GM18502 (cell line): ENCODE measurements around the gene SH3D19.
A peak's percentile ranks its signal among the peaks of the same experiment; 100 is the strongest.

Source experiments
- ATAC-seq: cut with Tn5 transposase; IDR thresholded peaks from one replicate; pipeline ENCODE4 v1.9.1; 2021; ENCODE audit warnings: mild to moderate bottlenecking; ENCODE audit not compliant: unreplicated experiment, poor library complexity

The SH3D19 gene, protein sequence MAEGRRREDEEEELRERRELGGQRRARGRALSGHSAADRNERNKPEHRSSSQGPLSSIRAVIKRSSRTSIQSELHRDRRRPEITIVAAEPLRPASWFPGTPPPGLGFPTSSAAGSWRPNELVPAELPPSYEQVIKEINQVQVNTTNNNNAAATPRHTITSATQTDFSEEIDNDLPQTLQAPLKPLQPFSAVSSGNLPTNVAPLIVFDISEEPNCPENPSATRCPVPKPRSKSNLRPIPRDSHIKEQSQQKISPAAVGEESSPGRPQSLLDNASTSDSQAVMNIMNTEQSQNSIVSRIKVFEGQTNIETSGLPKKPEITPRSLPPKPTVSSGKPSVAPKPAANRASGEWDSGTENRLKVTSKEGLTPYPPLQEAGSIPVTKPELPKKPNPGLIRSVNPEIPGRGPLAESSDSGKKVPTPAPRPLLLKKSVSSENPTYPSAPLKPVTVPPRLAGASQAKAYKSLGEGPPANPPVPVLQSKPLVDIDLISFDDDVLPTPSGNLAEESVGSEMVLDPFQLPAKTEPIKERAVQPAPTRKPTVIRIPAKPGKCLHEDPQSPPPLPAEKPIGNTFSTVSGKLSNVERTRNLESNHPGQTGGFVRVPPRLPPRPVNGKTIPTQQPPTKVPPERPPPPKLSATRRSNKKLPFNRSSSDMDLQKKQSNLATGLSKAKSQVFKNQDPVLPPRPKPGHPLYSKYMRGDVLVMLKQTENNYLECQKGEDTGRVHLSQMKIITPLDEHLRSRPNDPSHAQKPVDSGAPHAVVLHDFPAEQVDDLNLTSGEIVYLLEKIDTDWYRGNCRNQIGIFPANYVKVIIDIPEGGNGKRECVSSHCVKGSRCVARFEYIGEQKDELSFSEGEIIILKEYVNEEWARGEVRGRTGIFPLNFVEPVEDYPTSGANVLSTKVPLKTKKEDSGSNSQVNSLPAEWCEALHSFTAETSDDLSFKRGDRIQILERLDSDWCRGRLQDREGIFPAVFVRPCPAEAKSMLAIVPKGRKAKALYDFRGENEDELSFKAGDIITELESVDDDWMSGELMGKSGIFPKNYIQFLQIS

GRCh38 chr4:151325111-151325948 lies at the start of gene SH3D19:
SH3D19 (minus strand) TSS chr4:151325605; CDS start chr4:151325352, 253 bp downstream.
- no peak for ATAC-seq

DNA sequence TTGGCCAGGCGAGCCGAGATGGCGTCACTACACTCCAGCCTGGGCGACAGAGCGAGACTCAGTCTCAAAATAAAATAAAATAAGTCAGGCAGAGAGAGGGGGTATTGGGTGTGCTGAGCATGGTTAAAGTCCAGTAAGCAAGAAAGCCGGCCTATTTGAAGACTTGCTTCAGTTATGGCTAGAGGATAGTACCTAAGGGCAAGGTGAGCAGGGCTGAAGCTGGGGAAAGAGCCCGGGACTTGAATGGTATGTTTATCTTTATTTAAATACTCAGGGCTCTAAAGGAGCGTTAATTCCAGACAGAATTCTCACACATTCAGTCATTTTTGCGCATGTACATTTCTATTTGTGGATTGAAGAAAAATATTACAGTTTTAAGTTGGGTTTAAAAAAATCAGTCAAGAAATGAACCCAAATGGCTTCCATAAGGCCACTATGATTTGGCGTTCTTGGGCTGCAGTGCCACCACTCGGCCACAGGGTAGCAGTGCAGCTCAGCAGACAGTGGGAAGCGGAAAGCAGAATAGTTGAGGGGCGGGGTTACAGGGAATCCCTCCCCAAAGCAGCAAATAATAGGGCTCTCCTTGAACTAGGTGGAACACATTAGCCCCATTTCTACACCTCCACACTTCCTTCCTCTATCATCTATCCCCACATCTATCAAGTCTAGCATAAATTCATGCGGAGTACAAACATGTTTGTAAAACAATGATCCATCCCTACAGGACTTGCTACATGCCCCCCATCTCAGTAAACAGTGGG lies 37.2 kb upstream of the SH3D19 start:
- ATAC-seq = peak; percentile 99

- no peak for ATAC-seq
Measured at GRCh38 chr4:151361966-151362365, 36.6 kb upstream of the SH3D19 start.

- ATAC-seq = no peak
Measured at GRCh38 chr4:151361126-151361525, 35.7 kb upstream of the SH3D19 start.

GRCh38 chr4:151359576-151359975 lies 34.2 kb upstream of the SH3D19 start:
- no peak for ATAC-seq

DNA sequence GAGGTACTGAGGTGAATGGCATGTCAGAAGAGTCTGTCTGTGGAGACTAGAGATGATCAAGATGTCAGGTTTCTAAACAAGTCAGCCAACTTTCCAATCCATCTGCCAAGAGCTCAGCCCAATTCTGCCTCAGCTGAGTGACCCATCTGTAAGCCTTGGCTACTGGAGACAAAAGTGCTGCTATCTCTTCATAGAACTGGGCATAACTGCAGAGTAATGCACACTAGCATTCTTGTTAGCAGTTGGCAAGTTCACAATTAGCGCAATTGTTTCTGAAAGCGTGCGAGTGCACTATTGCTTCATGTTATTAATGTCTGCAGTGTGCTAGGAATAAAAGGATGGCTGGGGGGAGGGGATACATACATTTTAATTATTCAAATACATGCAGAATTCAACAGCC lies 32.9 kb upstream of the SH3D19 start:
- no peak for ATAC-seq

GRCh38 chr4:151356510-151356909 lies 31.1 kb upstream of the SH3D19 start:
- no peak for ATAC-seq

DNA sequence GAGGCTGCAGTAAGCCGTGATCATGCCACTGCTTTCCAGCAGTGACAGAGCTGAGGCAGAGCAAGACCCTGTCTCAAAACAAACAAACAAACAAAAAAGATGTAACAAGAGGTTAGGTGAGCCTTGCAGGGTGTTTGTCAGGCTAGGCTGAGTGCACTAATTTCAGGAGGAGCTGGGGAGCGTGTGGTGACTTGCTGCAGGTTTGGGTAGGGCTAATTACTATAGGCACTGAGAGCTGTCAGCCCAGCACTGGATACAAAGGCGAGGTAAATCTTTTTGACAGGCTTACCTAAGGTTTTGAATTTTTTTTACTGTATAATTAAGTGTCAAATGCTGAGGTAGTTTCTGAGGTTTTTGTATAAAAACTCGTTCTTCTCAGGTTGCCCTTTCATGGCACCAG lies 29.8 kb upstream of the SH3D19 start:
- ATAC-seq = no peak

GRCh38 chr4:151347490-151348235 lies 22.3 kb upstream of the SH3D19 start:
- no peak for ATAC-seq

DNA sequence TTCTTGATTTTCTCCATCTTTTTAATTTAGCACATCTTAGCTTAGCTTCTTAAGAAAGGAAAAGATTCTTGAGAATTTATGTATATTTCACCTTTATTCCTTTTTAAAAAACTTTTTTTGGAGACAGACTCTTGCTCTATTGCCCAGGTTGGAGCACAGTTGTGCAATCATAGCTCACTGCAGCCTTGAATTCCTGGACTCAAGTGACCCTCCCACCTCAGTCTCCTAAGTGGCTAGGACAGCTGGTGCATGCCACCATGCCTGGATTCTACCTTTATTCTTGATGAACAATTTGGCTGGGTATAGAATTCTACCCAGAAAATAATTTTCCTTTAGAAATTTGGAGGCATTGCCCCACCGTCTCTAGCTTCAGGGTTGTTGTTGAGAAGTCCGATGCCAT lies 19.5 kb upstream of the SH3D19 start:
- ATAC-seq = no peak

- ATAC-seq = no peak
Measured at GRCh38 chr4:151340751-151341385, 15.5 kb upstream of the SH3D19 start.

- ATAC-seq = no peak
Measured at GRCh38 chr4:151339467-151339866, 14.1 kb upstream of the SH3D19 start.

GRCh38 chr4:151331276-151332042 lies 6.1 kb upstream of the SH3D19 start:
- ATAC-seq = no peak

DNA sequence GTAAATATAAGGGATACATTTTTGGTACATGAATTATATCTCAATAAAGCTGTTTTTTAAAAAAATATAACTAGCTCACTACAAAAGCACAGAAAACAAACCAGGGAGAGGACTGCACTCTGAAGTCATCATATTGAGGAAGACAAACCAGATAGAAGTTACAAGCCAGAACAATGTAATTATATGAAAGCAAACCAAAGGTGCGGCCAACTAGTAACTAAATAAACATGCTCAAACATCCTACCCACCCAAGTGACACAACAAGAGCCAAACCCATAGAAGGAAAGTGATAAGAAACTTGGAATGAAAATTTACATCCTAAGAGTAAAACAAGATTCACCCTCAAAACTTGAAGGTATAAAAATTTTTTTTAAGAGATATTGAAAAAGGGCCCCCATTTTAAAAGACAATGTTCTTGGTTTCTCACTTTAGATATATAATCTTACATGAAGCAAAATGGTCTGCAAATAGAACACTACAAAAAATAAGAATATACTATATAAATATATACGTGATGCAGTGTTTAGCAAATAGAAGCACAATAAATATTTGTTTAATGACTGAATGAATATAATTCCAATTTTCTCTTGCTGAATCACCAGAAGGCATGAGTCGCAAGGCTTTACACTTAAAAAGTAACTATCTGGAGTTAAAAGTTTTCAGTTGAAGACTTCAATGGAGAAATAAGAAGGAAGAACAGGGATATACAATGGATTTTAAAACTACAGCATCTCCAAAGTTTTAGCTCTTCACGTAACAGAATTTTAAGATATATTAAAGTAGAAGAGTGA lies 4.0 kb upstream of the SH3D19 start:
- ATAC-seq = no peak

DNA sequence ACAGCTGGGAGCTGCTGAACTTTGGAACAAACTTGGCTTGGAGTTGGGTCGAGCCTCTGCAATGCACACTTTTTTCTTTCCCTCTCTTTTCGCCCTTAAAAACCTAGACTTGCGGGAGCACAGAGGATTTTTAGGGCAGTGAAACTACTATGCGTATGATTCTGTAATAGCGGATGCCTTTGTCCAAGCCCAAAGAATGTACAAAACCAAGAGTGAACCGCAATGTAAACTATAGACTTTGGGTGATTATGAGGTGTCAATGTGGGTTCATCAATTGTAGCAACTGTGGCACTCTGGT lies 493 bp upstream of the SH3D19 start:
- no peak for ATAC-seq

DNA sequence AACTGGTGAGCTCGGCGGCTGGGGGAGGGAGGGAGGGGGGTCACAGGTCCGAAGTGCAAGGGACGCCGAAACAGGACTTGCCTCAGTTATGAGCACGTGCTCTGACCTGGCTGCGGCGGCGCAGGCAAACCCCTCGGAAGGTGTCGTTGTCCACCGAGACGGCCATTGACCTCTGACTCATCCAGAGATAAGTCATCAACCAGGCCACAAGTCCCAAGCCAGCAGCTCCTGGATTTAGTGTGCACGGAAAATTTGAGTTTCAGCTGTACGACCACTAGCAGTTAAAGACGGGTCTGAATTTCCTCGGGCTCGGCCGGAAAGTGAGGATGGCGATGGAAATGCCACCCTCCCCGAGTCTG lies 674 bp downstream of the SH3D19 start:
- ATAC-seq = no peak

DNA sequence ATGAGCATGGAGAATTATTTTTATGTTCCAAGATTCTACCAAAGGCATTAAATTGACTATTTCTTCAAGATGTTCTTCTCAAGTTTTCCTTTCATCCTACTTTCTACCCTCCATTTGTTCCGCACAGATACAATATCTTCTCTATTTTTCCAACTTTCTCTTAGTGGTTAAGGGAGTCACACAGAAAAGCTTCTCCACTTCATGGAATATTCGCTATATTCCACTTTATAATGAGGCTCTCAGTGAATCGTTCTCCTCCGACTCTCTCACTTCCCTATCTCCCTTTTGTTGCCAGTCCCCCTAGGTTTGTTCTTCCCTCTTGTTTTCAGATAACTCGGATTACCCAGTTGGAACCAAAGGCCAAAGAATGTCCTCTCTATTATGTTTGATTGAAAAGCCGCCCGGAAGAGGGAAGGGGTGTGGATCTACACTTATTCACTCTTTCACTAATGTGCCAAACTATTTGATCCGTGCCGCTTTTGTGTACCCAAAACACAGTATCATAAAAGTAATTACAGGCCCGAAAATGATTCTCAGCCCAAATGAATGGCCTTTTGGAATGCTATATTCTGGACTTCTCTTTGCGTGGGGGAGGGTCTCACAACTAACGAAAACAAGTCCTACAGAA lies 1.2 kb downstream of the SH3D19 start:
- no peak for ATAC-seq
